CD4-positive, alpha-beta T cell treated with Interferon alpha-2 for 1 hour (primary cell): ENCODE data around the gene MSANTD3.
"Not testable (repeated sequence)": the region's sequence is repeated elsewhere in the genome, so short reads cannot be mapped to it uniquely, and the experiment has no call there.

Source experiments
- DNase-seq, 2 donors: peaks; one replicate each; pipeline ENCODE4 v3.0.0-alpha.2; 2020 to 2022

MSANTD3 gene

GRCh38 chr9:100430286-100430940 lies 3.5 kb downstream of the MSANTD3 start:
- no peak for DNase-seq

- no peak for DNase-seq
These were observed 4.9 kb downstream of the MSANTD3 start for GRCh38 chr9:100431886-100432285.

GRCh38 chr9:100432736-100433135 lies 5.8 kb downstream of the MSANTD3 start:
- DNase-seq, result no peak

GRCh38 chr9:100436571-100436970 lies 9.6 kb downstream of the MSANTD3 start:
- no peak for DNase-seq

- DNase-seq, result peak; percentile 53 to 73
These were observed 11.2 kb downstream of the MSANTD3 start for GRCh38 chr9:100437860-100438805.

GRCh38 chr9:100440071-100440470 lies 13.1 kb downstream of the MSANTD3 start:
- DNase-seq, result no peak

- DNase-seq, result not testable (repeated sequence)
These were observed 13.5 kb downstream of the MSANTD3 start for GRCh38 chr9:100440487-100440886.

- no peak for DNase-seq
These were observed 15.0 kb downstream of the MSANTD3 start for GRCh38 chr9:100441911-100442361.

GRCh38 chr9:100443781-100444768 lies 17.1 kb downstream of the MSANTD3 start:
- no peak for DNase-seq

- no peak for DNase-seq
These were observed 18.4 kb downstream of the MSANTD3 start for GRCh38 chr9:100445161-100445902.

- DNase-seq, result no peak
These were observed 19.1 kb downstream of the MSANTD3 start for GRCh38 chr9:100445903-100446549.

GRCh38 chr9:100447041-100447440 lies 20.1 kb downstream of the MSANTD3 start:
- no peak for DNase-seq

- no peak for DNase-seq
These were observed 21.3 kb downstream of the MSANTD3 start for GRCh38 chr9:100448266-100448665.

GRCh38 chr9:100449420-100449819 lies 22.5 kb downstream of the MSANTD3 start:
- DNase-seq, result no peak

GRCh38 chr9:100452894-100453293 lies 26.0 kb downstream of the MSANTD3 start:
- DNase-seq, result no peak

GRCh38 chr9:100455470-100455869 lies 28.5 kb downstream of the MSANTD3 start:
- DNase-seq, result no peak

- no peak for DNase-seq
These were observed 30.6 kb downstream of the MSANTD3 start for GRCh38 chr9:100457517-100457916.

GRCh38 chr9:100459963-100460362 lies 33.0 kb downstream of the MSANTD3 start:
- DNase-seq, result no peak

- no peak for DNase-seq
These were observed 38.3 kb downstream of the MSANTD3 start for GRCh38 chr9:100465274-100465673.

GRCh38 chr9:100465761-100466160 lies 38.8 kb downstream of the MSANTD3 start:
- no peak for DNase-seq

GRCh38 chr9:100466171-100466828 lies 39.4 kb downstream of the MSANTD3 start:
- no peak for DNase-seq
